ENCODE measurements around the gene ABCB11.

GRCh38 chr2:169023161-169023560, 8.0 kb downstream of the ABCB11 start:
- TF ChIP-seq POLR2AphosphoS5 (IDR thresholded peaks at IDR 0.05; ENCODE audit: low read depth, low read length) (no peak), TAF1 (IDR thresholded peaks at IDR 0.05; ENCODE audit: borderline replicate concordance, insufficient read depth, low read length) (no peak)
